ENCODE data around the gene BRD3OS.

The BRD3OS gene

GRCh38 chr9:133978226-133978898, 46.9 kb upstream of the BRD3OS start:
- H3K36me3 ChIP-seq (ENCODE audit: control insufficient read depth, insufficient read depth, low read length), result peaks cover 1% of the 10 kb centered on the region
- H3K4me3 ChIP-seq (replicated peaks; ENCODE audit: low read depth, low read length), result no peak overlapping the region

GRCh38 chr9:133978899-133979272, 46.4 kb upstream of the BRD3OS start:
- H3K27me3 ChIP-seq (replicated peaks; ENCODE audit: control insufficient read depth, insufficient read depth, low read length), result no peaks in the 10 kb centered on the region
- no peak overlapping the region for H3K4me3 ChIP-seq (replicated peaks; ENCODE audit: low read depth, low read length)
- no peak for DNase-seq (ENCODE audit: extremely low read depth, insufficient read length)
- H3K36me3 ChIP-seq (ENCODE audit: control insufficient read depth, insufficient read depth, low read length), result peaks cover 1% of the 10 kb centered on the region
- no peak for TF ChIP-seq CTCF (IDR thresholded peaks at IDR 0.05; ENCODE audit: insufficient read depth, low read length, poor library complexity, severe bottlenecking)

More at GRCh38 chr9:133978226-133978898, 46.9 kb upstream of the BRD3OS start:
- no peak for TF ChIP-seq CTCF (IDR thresholded peaks at IDR 0.05; ENCODE audit: insufficient read depth, low read length, poor library complexity, severe bottlenecking)
- H3K27me3 ChIP-seq (replicated peaks; ENCODE audit: control insufficient read depth, insufficient read depth, low read length), result no peaks in the 10 kb centered on the region
- no peak for DNase-seq (ENCODE audit: extremely low read depth, insufficient read length)

GRCh38 chr9:133979273-133979920, 45.9 kb upstream of the BRD3OS start:
- Histone ChIP-seq H3K27me3 (replicated peaks; ENCODE audit: control insufficient read depth, insufficient read depth, low read length) (no peaks in the 10 kb centered on the region), H3K36me3 (ENCODE audit: control insufficient read depth, insufficient read depth, low read length) (peaks cover 1% of the 10 kb centered on the region), H3K4me3 (replicated peaks; ENCODE audit: low read depth, low read length) (peak overlapping the region; percentile 23)
- no peak for TF ChIP-seq CTCF (IDR thresholded peaks at IDR 0.05; ENCODE audit: insufficient read depth, low read length, poor library complexity, severe bottlenecking)
- peak; percentile 66 for DNase-seq (ENCODE audit: extremely low read depth, insufficient read length)

GRCh38 chr9:133979921-133980863, 45.1 kb upstream of the BRD3OS start:
- peaks cover 1% of the 10 kb centered on the region for H3K36me3 ChIP-seq (ENCODE audit: control insufficient read depth, insufficient read depth, low read length)
- peak overlapping the region; percentile 23 for H3K4me3 ChIP-seq (replicated peaks; ENCODE audit: low read depth, low read length)
- no peak for DNase-seq (ENCODE audit: extremely low read depth, insufficient read length)
- TF ChIP-seq CTCF (IDR thresholded peaks at IDR 0.05; ENCODE audit: insufficient read depth, low read length, poor library complexity, severe bottlenecking), result no peak
- H3K27me3 ChIP-seq (replicated peaks; ENCODE audit: control insufficient read depth, insufficient read depth, low read length), result no peaks in the 10 kb centered on the region

GRCh38 chr9:133980864-133981588, 44.3 kb upstream of the BRD3OS start:
- DNase-seq (ENCODE audit: extremely low read depth, insufficient read length), result no peak
- Histone ChIP-seq H3K27me3 (replicated peaks; ENCODE audit: control insufficient read depth, insufficient read depth, low read length) (no peaks in the 10 kb centered on the region), H3K36me3 (ENCODE audit: control insufficient read depth, insufficient read depth, low read length) (peaks cover 1% of the 10 kb centered on the region), H3K4me3 (replicated peaks; ENCODE audit: low read depth, low read length) (no peak overlapping the region)
- TF ChIP-seq CTCF (IDR thresholded peaks at IDR 0.05; ENCODE audit: insufficient read depth, low read length, poor library complexity, severe bottlenecking), result no peak

All from GM06990 (cell line).